Psoas muscle (tissue), 8 donors: ENCODE measurements around the gene PLTP. TPM values are rescaled to one million over a fixed set of nuclear protein-coding genes. Genes with fewer than 3 reads are reported as not detected.

Source experiments
- ATAC-seq, 4 donors: fragments of 200-7000 bp; cut with Tn5 transposase; one replicate each; pipeline ENCODE4 v1.9.1; 2020; ENCODE audit warnings: moderate library complexity in 3 of 4, mild to moderate bottlenecking in 2 of 4
- DNase-seq, 2 donors: peaks; one replicate each; pipeline ENCODE4 v3.0.0-alpha.2; 2020
- H3K27ac ChIP-seq: fragments of 200-600 bp; one replicate; pipeline ENCODE4 v1.8.0; 2022
- H3K27me3 ChIP-seq, 3 donors: fragments of 200-600 bp in 1 of 3; one replicate each; pipeline versions ENCODE4 v1.6.1 to v1.8.0; 2013 to 2022; ENCODE audit warnings: low read length in 2 of 3, mild to moderate bottlenecking in 2 of 3, moderate library complexity in 1 of 3; ENCODE audit not compliant: insufficient read depth in 3 of 3
- H3K36me3 ChIP-seq, 2 donors: fragments of 200-600 bp in 1 of 2; one replicate each; pipeline versions ENCODE4 v1.6.1 to v1.8.0; 2013 to 2022; ENCODE audit warnings: low read depth in 1 of 2, mild to moderate bottlenecking in 1 of 2, moderate library complexity in 1 of 2; ENCODE audit not compliant: insufficient read depth in 1 of 2
- H3K4me1 ChIP-seq: fragments of 200-600 bp; one replicate; pipeline ENCODE4 v1.8.0; 2022
- H3K4me3 ChIP-seq: fragments of 200-600 bp; one replicate; pipeline ENCODE4 v1.8.0; 2022; ENCODE audit warnings: mild to moderate bottlenecking
- H3K9me3 ChIP-seq: fragments of 200-600 bp; one replicate; pipeline ENCODE4 v1.8.0; 2022
- CTCF ChIP-seq: fragments of 200-600 bp; IDR thresholded peaks from one replicate; pipeline ENCODE4 v1.8.0; 2022; ENCODE audit warnings: antibody characterized with exemption
- WGBS, 3 donors: extraction: QIAGEN DNeasy Blood & Tissue Kit; methylation state at CpG; one replicate each; pipeline versions ENCODE4 v1.1.6 to v1.1.7; 2013; 5-methylcytosine and 5-hydroxymethylcytosine counted together
- intact Hi-C, 2 donors: fragments of 100-400 bp; cut with DNase I; formaldehyde crosslinking; loops; one replicate each; pipeline versions ENCODE4 v1.11.0 to v1.14.2; 2022
- polyA plus RNA-seq, 3 donors: library from polyadenylated mRNA; stranded (reverse); fragments of 200-250 nt; gene quantifications; one replicate each; pipeline ENCODE4 v1.2.3, GENCODE V29; 2013
- total RNA-seq, 4 donors: library from RNA; stranded (reverse); fragmentation: NEBNext Ultra II Directional in 2 of 4; extraction: Animal tissue kit (Norgen Biotek cat#: 25700) in 2 of 4; gene quantifications; one replicate each; pipeline versions ENCODE4 v1.2.1 to v1.2.4, GENCODE V29; 2021 to 2023
- donor health status: healthy with polysubstance abuse.
- donor health status: DM: no; HTN: no; CAD: no; lungs with moderate emphysema.
- donor health status: Bipolar disorder and iron deficiency.
- donor health status: healthy.
- donor health status: DM: yes; HTN: yes; CAD: no.
- donor health status: DM: no; HTN: no; CAD: no.
- donor health status: DM: no; HTN: no; CAD: no.
- donor health status: DM: yes; HTN: yes; CAD: no.

Gene PLTP
- total and polyA plus RNA-seq, 7 donors: 7.9 to 38.0 (median 19.0) TPM

GRCh38 chr20:45899046-45899835, 12.7 kb downstream of the PLTP start:
- no peak for ATAC-seq
- no peak for TF ChIP-seq CTCF
- Histone ChIP-seq H3K36me3 (peaks cover 5 to 68% of the 10 kb centered on the region in 2 donors), H3K4me3 (no peak overlapping the region), H3K27ac (no peak overlapping the region), H3K4me1 (no peaks in the 10 kb centered on the region), H3K27me3 (no peaks in the 10 kb centered on the region), H3K9me3 (no peaks in the 10 kb centered on the region)
- 87 to 91% (median 90%) methylated on average over 12 to 13 of the region's 13 CpGs for WGBS, 3 donors
- DNase-seq: no peak
- intact Hi-C loops: no loop called here

GRCh38 chr20:45898285-45898684, 13.7 kb downstream of the PLTP start:
- Histone ChIP-seq H3K4me3 (no peak overlapping the region), H3K9me3 (no peaks in the 10 kb centered on the region), H3K4me1 (no peaks in the 10 kb centered on the region), H3K27me3 (no peaks in the 10 kb centered on the region), H3K36me3 (peaks cover 5 to 77% of the 10 kb centered on the region in 2 donors), H3K27ac (no peak overlapping the region)
- 81 to 86% (median 83%) methylated on average over 12 of the region's 12 CpGs for WGBS, 3 donors
- no peak for TF ChIP-seq CTCF
- peak in 1 of 2 donors; percentile 54 for DNase-seq
- intact Hi-C loops: no loop called here
- ATAC-seq: no peak

- ATAC-seq (no peak), DNase-seq (no peak)
- H3K9me3 ChIP-seq: no peaks in the 10 kb centered on the region
- H3K27ac ChIP-seq: no peak overlapping the region
- intact Hi-C loops: no loop called here
- WGBS, 3 donors: 89 to 94% (median 94%) methylated on average over 7 of the region's 7 CpGs
- no peak for TF ChIP-seq CTCF
- H3K27me3 ChIP-seq: no peaks in the 10 kb centered on the region
- H3K4me3 ChIP-seq: no peak overlapping the region
- no peaks in the 10 kb centered on the region for H3K4me1 ChIP-seq
- peaks cover 5 to 83% of the 10 kb centered on the region in 2 donors for H3K36me3 ChIP-seq
Observed at GRCh38 chr20:45897692-45898091, 14.3 kb downstream of the PLTP start.

GRCh38 chr20:45897289-45897688, 14.7 kb downstream of the PLTP start:
- DNase-seq (no peak), ATAC-seq (no peak)
- no peak for TF ChIP-seq CTCF
- Histone ChIP-seq H3K36me3 (peaks cover 5 to 87% of the 10 kb centered on the region in 2 donors), H3K9me3 (no peaks in the 10 kb centered on the region), H3K27ac (no peak overlapping the region), H3K4me1 (no peaks in the 10 kb centered on the region), H3K4me3 (no peak overlapping the region), H3K27me3 (no peaks in the 10 kb centered on the region)
- WGBS, 3 donors: 83 to 91% (median 85%) methylated on average over 2 of the region's 2 CpGs
- intact Hi-C loops: no loop called here
